HG03571 (cell line): ENCODE results near the gene MBNL1.
A peak's percentile ranks its signal among the peaks of the same experiment; 100 is the strongest.
"Not testable (repeated sequence)": the region's sequence is repeated elsewhere in the genome, so short reads cannot be mapped to it uniquely, and the experiment has no call there.

Experiments used
- ATAC-seq: cut with Tn5 transposase; IDR thresholded peaks from one replicate; pipeline ENCODE4 v1.9.1; 2021; ENCODE audit not compliant: unreplicated experiment

Gene MBNL1

DNA sequence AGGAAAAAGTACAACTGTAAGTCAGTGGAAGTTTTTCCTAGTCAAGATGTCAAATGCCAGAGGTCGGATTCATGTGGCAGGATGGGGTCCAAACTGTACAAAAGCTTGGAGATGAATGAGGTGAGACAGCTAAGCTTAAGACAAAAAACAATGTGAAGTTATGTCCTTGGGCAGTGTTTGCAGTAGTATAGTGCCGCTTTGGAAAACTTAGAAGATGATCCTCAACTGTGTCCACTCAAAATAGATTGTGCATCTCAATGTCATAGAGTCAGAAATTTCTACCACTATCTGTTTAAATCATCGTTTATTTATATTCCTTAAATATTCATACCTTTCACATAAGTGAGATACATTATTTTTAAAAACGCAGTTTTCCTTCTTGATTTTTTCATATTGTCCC, 77.3 kb downstream of the MBNL1 start:
- no peak for ATAC-seq

- ATAC-seq, result no peak
Measured at GRCh38 chr3:152346740-152347139, 78.0 kb downstream of the MBNL1 start.

DNA sequence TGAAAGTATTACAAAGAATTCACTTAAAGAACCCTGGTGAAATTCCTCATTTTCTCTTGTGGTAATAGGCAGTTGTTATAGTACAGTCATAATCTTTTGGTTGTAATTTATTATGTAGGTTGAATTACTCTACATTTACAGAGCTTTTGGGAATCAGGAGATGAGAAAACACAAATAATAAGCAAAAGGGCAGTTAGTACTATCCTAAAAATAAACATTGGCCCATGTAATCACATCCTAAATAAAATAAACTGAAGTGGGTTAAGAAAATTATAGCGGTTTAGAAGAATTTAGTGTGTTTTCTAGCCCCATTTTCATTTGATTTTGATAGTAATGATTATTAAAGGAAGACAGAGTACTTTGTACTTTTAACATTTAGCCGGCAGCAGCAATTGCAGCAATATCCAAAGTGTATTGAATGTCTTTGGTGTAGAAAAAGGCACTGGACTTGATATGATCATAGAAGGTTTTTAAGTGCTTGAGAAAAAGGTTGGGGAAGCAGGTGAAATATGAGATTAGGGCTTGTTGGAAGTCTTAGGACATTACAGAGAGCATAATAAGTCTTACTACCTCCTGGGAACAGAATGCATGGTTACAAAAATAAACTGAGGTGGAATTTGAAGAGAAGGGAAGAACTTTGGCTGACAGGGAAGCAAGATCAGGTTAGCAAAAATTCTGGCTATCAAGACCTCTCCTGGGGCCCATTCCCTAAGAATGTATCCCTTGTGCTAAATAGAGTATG, 79.9 kb downstream of the MBNL1 start:
- no peak for ATAC-seq

- ATAC-seq, result no peak
Measured at GRCh38 chr3:152349392-152349791, 80.7 kb downstream of the MBNL1 start.

- ATAC-seq, result no peak
Measured at GRCh38 chr3:152350139-152350538, 81.4 kb downstream of the MBNL1 start.

DNA sequence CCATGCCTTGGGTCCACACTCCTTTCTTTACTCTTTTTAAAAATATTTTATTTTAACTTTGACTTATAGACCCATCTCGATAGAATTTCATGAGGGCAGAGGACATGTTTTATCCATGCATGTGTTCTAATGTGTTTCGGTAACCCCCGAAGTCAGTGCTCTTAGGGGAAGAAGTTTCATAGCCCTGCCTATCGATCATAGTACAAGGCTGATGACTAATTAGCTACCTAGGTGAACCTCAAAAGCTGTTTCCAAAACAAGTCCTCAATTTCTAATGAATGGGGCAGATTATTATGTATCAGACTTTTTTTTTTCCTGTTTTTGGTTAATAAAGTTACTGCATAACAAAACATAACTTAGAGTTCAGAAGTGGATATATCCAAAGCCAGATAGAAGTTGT, 82.0 kb downstream of the MBNL1 start:
- no peak for ATAC-seq

- ATAC-seq, result no peak
Measured at GRCh38 chr3:152352554-152352953, 83.8 kb downstream of the MBNL1 start.

DNA sequence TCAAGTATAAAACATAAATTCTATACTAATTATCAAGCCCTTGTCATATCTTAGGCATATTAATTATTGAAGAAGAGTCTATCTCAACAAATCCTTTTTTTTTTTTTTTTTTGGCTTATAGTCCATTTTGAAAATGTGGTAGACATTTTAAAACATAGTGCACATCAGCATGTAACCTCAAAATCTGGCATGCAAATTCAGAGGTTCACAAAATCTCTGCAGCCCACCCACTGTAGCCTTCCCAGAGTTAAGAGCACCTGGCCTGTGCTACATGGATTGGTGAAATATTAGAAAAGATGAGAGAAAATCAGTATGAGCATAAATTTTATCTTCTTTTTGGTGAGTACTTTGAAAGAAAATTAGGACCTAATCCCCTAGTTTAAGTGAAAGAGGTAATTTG, 84.8 kb downstream of the MBNL1 start:
- no peak for ATAC-seq

DNA sequence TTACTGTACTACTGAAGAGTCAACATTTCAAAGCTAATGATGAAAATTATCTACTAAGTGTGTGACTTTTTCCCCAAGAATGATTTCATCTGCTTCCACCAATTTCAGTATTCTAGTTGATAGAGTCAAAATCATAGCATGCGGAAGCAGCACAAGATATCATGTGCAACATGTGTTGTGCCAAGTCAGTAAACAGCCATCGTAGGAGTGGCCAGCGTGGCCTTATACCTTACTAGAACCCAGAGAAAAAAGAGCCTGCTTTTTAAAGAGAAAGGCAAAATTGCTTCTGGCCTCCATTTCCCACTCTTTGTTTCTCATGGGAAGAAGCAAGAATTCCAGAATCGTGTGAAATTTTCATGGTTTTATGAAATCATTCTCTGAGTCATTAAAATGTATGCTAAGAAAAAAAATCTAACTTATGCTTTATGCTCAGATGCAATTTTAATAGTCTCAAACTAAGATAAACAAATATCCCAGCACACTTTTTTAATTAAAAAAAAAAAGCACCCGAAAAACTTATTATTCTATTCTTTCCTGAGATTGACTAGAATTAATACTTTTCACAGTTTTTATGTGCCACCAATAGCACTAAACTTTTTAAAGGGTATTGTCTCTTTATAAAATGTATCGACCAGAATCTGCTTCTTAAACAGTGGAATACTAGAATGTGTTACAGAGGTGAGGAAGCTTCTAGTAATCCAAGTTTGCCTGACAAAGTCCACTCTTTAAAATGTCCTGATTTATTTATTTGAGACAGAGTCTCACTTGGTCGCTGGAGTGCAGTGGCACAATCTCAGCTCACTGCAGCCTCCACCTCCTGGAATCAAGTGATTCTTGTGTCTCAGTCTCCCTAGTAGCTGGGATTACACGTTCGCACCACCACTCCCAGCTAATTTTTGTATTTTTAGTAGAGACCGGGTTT, 87.3 kb downstream of the MBNL1 start:
- no peak for ATAC-seq

- peak; percentile 74 for ATAC-seq
Measured at GRCh38 chr3:152356870-152357276, 88.1 kb downstream of the MBNL1 start.

GRCh38 chr3:152357587-152357986, 88.9 kb downstream of the MBNL1 start:
- ATAC-seq, result no peak

DNA sequence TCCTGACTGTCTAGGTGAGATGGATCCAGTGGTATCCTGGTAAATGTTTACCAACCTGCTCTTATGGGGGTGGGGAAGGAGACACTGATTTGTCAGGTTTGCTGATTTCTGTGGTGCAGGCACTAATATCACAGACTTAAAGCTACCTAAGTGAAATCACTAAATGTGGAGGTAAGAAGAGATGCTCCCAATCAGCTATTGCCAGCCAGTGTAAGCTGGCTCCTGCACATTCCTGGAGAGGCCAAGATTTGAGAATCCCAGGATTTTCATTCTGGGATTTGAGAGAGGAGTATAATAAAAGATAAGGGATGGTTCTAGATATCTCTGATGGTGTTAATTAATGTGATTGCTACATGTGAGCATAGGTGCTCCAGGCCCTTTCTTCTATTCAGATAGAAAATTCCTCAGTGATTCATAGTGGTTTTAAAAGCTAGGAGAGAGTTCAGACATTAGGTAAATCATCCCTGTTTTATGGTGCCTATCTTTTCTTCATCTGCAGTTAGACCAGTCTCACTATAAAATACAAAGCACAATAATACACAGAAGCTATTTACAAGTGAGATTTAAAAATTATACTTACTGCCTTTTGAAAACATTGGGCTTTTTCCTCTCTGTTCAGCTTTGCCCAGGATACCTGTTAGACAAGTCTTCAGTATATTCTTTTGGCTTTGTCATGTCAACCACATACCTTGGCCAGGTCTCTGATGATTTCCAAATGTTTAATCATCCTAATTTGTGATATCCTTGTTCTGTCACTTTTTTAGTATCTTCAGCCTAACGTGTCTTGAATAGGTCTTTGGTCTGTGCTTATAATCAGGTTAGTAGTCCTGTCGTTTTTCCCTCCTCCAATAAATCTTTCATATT, 90.9 kb downstream of the MBNL1 start:
- ATAC-seq, result no peak

DNA sequence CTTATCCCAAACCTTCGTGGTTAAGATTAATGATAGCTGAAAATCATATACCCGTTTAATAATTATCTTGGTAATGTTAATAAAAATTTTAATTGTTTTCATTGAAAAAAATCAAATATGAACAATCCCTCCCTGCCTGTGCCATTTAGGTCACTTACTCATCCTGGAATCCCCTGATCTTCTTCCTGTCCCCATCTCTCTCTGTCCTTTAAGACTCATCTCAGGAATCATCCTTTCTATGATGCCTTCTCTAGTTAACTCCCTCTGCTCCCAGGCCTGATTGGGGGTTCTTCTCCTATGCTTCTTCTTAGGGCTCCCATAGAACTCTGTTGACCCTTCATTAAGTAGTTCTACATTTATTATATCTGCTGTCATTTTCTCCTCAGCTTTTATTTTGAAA, 91.6 kb downstream of the MBNL1 start:
- ATAC-seq, result no peak

DNA sequence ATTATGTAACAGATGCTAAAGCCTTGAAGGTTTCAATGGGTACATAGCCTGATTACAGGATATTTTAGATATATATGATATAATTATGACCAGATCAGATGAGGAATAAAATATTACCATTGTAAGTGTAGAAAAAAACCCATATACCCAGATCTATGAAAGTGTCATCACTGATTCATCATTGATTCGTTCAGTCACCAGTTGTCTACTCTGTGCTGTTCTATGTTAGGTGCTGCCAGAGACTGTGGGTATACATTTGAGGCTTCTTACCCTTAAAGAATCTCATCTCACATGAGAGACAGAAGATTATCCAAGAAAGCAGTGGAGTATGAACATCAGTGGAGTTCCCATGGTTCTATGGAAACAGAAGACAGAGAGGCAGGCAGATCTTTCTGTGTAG, 92.2 kb downstream of the MBNL1 start:
- ATAC-seq, result no peak

- ATAC-seq, result no peak
Measured at GRCh38 chr3:152362086-152362485, 93.4 kb downstream of the MBNL1 start.

DNA sequence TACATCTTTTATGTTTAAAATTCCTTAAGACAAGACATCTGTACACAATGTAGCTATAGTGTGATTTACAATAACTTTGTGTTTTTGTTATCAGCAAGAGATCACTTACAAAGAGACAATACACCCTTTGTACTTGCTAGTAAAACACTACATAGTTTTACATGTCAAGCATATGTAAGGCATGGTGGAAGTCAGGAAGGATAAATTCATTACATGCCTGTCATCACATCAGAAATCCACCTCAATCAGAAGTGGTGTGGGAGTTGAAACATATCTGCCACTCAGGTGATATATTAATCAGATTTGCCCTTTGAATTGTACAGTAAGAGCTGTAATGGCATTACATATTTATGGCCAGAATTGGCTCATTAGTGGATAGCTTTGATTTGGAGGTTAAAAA, 95.5 kb downstream of the MBNL1 start:
- ATAC-seq, result no peak

- no peak for ATAC-seq
Measured at GRCh38 chr3:152365126-152365525, 96.4 kb downstream of the MBNL1 start.

DNA sequence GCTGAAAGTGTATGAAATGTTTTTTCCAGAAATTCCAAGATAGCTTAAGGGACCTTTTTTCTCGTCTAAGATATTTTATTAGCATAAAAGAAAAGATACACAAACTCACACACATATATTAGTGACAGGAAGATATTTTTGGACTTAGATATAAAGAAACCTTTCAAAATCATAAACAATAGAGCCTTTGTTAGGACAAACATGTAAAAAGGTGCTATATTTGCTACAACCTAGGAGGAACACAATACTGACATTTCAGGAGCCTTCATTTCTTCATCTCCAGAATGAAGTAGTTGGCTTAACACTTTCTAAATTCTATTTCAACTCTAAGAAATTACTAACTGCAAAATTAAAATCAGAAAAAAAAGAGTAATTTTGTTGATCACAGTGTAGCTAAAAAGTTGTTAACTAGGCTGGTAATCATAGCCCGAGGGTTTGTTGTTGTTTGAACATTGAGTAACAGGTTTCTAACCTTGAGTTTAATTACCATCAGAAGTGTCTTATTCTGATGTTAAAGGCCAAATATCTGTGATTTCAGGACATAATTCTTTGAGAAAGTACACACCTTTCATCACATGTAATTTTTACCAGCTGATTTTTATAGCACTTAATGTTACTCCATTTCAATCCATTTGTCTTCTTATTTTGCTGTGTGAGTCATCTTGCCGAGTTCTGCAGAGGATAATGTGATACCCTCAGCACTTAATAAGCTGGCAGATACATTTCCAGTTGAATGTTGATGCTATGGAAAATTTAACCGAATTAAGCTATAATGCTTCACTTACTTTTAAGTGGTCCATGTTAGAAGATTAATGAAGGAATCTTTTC, 97.3 kb downstream of the MBNL1 start:
- no peak for ATAC-seq

- ATAC-seq, result not testable (repeated sequence)
Measured at GRCh38 chr3:152367192-152367591, 98.5 kb downstream of the MBNL1 start.

DNA sequence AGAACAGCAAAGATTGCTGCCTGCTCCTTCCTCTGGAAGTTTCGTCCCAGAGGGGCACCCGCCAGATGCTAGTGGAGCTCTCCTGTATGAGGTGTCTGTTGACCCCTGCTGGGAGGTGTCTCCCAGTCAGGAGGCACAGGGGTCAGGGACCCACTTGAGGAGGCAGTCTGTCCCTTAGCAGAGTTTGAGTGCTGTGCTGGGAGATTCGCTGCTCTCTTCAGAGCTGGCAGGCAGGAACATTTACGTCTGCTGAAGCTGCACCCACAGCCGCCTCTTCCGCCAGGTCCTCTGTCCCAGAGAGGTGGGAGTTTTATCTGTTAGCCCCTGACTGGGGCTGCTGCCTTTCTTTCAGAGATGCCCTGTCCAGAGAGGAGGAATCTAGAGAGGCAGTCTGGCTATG, 103.9 kb downstream of the MBNL1 start:
- ATAC-seq, result not testable (repeated sequence)
